Dermis microvascular lymphatic vessel endothelial cell (primary cell): ENCODE data around the gene ZNF488. TPM values are rescaled to one million over a fixed set of nuclear protein-coding genes. Genes with fewer than 3 reads are reported as not detected.

Source experiments
- DNase-seq, 2 donors: peaks; one replicate each; pipeline versions ENCODE4 v3.0.0 to v3.0.0-alpha.2; 2010; ENCODE audit warnings: low read depth in 2 of 2
- total RNA-seq: library from RNA; depleted of rRNA; stranded (reverse); fragments of >200 nt; gene quantifications from 2 replicates; pipeline ENCODE4 v1.2.1, GENCODE V29; 2014

Gene ZNF488
- total RNA-seq, 1 donor from 2014 or later = 0.13 TPM

- no peak for DNase-seq
Observed at GRCh38 chr10:47383261-47384147, 589 bp downstream of the ZNF488 start.

- no peak for DNase-seq
Observed at GRCh38 chr10:47381427-47382379, 2.4 kb downstream of the ZNF488 start.

- DNase-seq = no peak
Observed at GRCh38 chr10:47381103-47381395, 3.0 kb downstream of the ZNF488 start.

GRCh38 chr10:47380341-47381102 is 3.6 kb downstream of the ZNF488 start:
- no peak for DNase-seq

GRCh38 chr10:47379901-47380300 is 4.2 kb downstream of the ZNF488 start:
- no peak for DNase-seq

- DNase-seq = no peak
Observed at GRCh38 chr10:47379445-47379785, 4.7 kb downstream of the ZNF488 start.

GRCh38 chr10:47378606-47379444 is 5.3 kb downstream of the ZNF488 start:
- DNase-seq = no peak

GRCh38 chr10:47378183-47378510 is 5.9 kb downstream of the ZNF488 start:
- DNase-seq = no peak

GRCh38 chr10:47376522-47377220 is 7.4 kb downstream of the ZNF488 start:
- no peak for DNase-seq

GRCh38 chr10:47374611-47375536 is 9.2 kb downstream of the ZNF488 start:
- no peak for DNase-seq

- DNase-seq = peak; percentile 21 to 26
Observed at GRCh38 chr10:47372726-47373125, 11.4 kb downstream of the ZNF488 start.

- no peak for DNase-seq
Observed at GRCh38 chr10:47371629-47372485, 12.2 kb downstream of the ZNF488 start.

GRCh38 chr10:47370878-47371277 is 13.2 kb downstream of the ZNF488 start:
- no peak for DNase-seq

- DNase-seq = no peak
Observed at GRCh38 chr10:47370015-47370767, 13.9 kb downstream of the ZNF488 start.

GRCh38 chr10:47369251-47369894 is 14.7 kb downstream of the ZNF488 start:
- no peak for DNase-seq

- no peak for DNase-seq
Observed at GRCh38 chr10:47368431-47369180, 15.5 kb downstream of the ZNF488 start.
